HEK293 (cell line): Measurements from ENCODE around the gene TRIM44.
A peak's percentile ranks its signal among the peaks of the same experiment; 100 is the strongest.

ENCODE experiments used
- CTCF ChIA-PET: fragments of 350-600 bp; formaldehyde crosslinking; extraction: SDS; loops from one replicate; lab custom pipeline; 2021; ENCODE audit warnings: antibody characterized with exemption; lab: Yijun Ruan, JAX
- POLR2A ChIA-PET: fragments of 300-600 bp; formaldehyde crosslinking; extraction: SDS; loops from one replicate; lab custom pipeline; 2020; ENCODE audit warnings: antibody characterized with exemption, inconsistent platforms; lab: Yijun Ruan, JAX
- H3K27ac ChIP-seq: fragments of 200-500 bp; sonication (Bioruptor generic); 2 replicates; pipeline ENCODE4 v1.5.1; 2014; ENCODE audit warnings: low read depth, low read length, control low read depth, inconsistent platforms; ENCODE audit errors: extremely low read depth
- H3K36me3 ChIP-seq, 2 experiments: fragments of 200-500 bp in 1 of 2; sonication (Bioruptor generic) in 1 of 2; 1 replicate in 1 of 2; 2 replicates in 1 of 2; pipeline ENCODE4 v1.5.1; 2014 to 2017; ENCODE audit warnings: inconsistent platforms in 2 of 2, low read length in 2 of 2; ENCODE audit not compliant: control insufficient read depth in 2 of 2, insufficient read depth in 1 of 2
- H3K4me1 ChIP-seq: fragments of 200-500 bp; sonication (Bioruptor generic); 2 replicates; pipeline ENCODE4 v1.5.1; 2014; ENCODE audit warnings: mild to moderate bottlenecking, low read length, inconsistent platforms; ENCODE audit not compliant: control insufficient read depth, insufficient read depth
- H3K4me3 ChIP-seq: 2 replicates; pipeline ENCODE4 v1.5.1; 2011; ENCODE audit warnings: low read depth, mild to moderate bottlenecking, control low read depth, low read length, moderate library complexity
- H3K9me3 ChIP-seq: fragments of 200-500 bp; sonication (Bioruptor generic); 2 replicates; pipeline ENCODE4 v1.5.1; 2014; ENCODE audit warnings: low read depth, low read length, inconsistent platforms; ENCODE audit not compliant: control insufficient read depth, insufficient read depth
- MYNN ChIP-seq: fragments of 450-650 bp; formaldehyde crosslinking; IDR thresholded peaks from 2 replicates; pipeline ENCODE4 v1.5.1; 2016; ENCODE audit warnings: missing biosample characterization, missing genetic modification characterization, borderline replicate concordance
- PRDM1 ChIP-seq: fragments of 450-650 bp; formaldehyde crosslinking; IDR thresholded peaks from 2 replicates; pipeline ENCODE4; 2016; ENCODE audit warnings: missing biosample characterization, missing genetic modification characterization
- ZBTB17 ChIP-seq: fragments of 450-650 bp; formaldehyde crosslinking; IDR thresholded peaks from 2 replicates; pipeline ENCODE4 v1.5.1; 2016; ENCODE audit warnings: missing biosample characterization, missing genetic modification characterization
- ZFHX2 ChIP-seq: fragments of 450-650 bp; formaldehyde crosslinking; conservative IDR thresholded peaks from 2 replicates; pipeline ENCODE4 v1.5.1; 2016; ENCODE audit warnings: missing biosample characterization, missing genetic modification characterization
- ZNF112 ChIP-seq: fragments of 450-650 bp; formaldehyde crosslinking; IDR thresholded peaks from 2 replicates; pipeline ENCODE4 v1.5.0; 2017; ENCODE audit warnings: missing biosample characterization, missing genetic modification characterization
- ZNF174 ChIP-seq: fragments of 450-650 bp; formaldehyde crosslinking; IDR thresholded peaks from 2 replicates; pipeline ENCODE4 v1.5.0; 2017; ENCODE audit warnings: missing biosample characterization, mild to moderate bottlenecking, missing genetic modification characterization
- ZNF416 ChIP-seq: fragments of 450-650 bp; formaldehyde crosslinking; IDR thresholded peaks from 2 replicates; pipeline ENCODE4 v1.5.1; 2016; ENCODE audit warnings: missing biosample characterization, missing genetic modification characterization
- ZNF521 ChIP-seq: fragments of 450-650 bp; formaldehyde crosslinking; IDR thresholded peaks from 2 replicates; pipeline ENCODE4 v1.5.1; 2017; ENCODE audit warnings: missing biosample characterization, mild to moderate bottlenecking, missing genetic modification characterization
- ZNF549 ChIP-seq: fragments of 450-650 bp; IDR thresholded peaks from 2 replicates; pipeline ENCODE4 v1.5.1; 2018; ENCODE audit warnings: missing biosample characterization, missing genetic modification characterization, mild to moderate bottlenecking, inconsistent platforms, moderate library complexity
- ZNF561 ChIP-seq: fragments of 450-650 bp; IDR thresholded peaks from 2 replicates; pipeline ENCODE4 v1.5.1; 2018; ENCODE audit warnings: missing biosample characterization, missing genetic modification characterization, borderline replicate concordance
- ZNF777 ChIP-seq: fragments of 450-650 bp; formaldehyde crosslinking; IDR thresholded peaks from 2 replicates; pipeline ENCODE4 v1.5.1; 2017; ENCODE audit warnings: missing biosample characterization, missing genetic modification characterization, borderline replicate concordance
- ZNF837 ChIP-seq: fragments of 450-650 bp; formaldehyde crosslinking; IDR thresholded peaks from 2 replicates; pipeline ENCODE4 v1.5.1; 2016; ENCODE audit warnings: missing biosample characterization, missing genetic modification characterization
- TF ChIP-seq, protein P1 (sequence below): fragments of 450-650 bp; formaldehyde crosslinking; IDR thresholded peaks from 2 replicates; pipeline ENCODE4 v1.5.1; 2016; ENCODE audit warnings: missing biosample characterization, missing genetic modification characterization

TRIM44 gene

DNA sequence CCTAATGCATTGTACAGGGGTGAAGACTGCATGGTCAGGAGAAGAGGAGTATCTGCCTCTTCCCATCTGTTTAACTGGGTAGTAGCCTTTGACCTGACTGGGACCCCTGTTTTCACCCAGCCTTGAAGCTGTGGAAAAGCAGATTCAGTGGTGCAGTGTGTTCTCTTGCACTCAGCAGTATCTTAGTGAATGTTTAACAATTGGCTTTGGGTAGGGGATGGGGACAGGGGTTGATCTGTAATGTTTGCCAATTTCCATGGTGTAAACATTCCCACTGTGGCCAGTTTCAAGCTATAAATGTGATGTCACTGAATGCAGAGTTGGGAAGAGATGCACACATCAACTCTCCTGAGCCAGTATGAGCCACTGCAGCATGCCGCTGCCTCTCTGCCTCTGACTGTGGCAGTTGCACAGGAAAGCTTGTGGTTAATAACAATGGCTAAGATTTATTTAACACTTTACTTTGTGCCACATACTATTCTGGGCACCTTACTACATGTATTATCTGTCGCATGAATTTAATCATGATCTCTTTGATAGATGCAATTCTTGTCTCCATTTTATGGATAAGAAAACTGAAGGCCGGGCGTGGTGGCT, 28.6 kb upstream of the TRIM44 start:
- POLR2A ChIA-PET = no interaction called here
- Histone ChIP-seq H3K27ac (no peak overlapping the region), H3K9me3 (no peaks in the 10 kb centered on the region), H3K36me3 (no peaks in the 10 kb centered on the region)
- peak; percentile 73 for TF ChIP-seq ZNF112 (tag by site-specific recombination)
- no peak for TF ChIP-seq ZNF549
- TF ChIP-seq, all 188 proteins: peak for 1
- no peak overlapping the region for H3K4me3 ChIP-seq
- CTCF ChIA-PET = interaction anchor here (0.9 kb wide), 1 partner anchor 188 kb away, joined by 3 read pairs; no protein-coding TSS in a partner anchor
- H3K4me1 ChIP-seq = peaks cover 3% of the 10 kb centered on the region

DNA sequence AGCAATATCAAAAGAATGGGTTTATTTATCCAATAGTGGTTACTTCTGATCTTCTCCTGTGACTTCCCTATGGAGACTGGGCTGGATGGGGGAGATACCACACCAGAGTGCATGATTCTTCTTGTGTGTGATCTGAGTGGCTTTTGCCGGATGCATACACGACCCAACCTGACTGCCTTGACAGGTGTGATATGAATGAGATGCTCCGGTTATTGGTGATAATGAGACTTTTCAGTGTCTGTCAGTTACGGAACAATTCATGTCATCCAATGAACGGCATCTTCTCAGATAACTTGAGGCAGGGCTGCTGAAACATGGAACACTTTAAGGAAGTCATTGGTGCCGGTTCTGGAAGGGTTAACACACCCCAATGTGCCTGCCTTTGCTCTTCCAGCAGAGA, 26.6 kb upstream of the TRIM44 start:
- POLR2A ChIA-PET = no interaction called here

DNA sequence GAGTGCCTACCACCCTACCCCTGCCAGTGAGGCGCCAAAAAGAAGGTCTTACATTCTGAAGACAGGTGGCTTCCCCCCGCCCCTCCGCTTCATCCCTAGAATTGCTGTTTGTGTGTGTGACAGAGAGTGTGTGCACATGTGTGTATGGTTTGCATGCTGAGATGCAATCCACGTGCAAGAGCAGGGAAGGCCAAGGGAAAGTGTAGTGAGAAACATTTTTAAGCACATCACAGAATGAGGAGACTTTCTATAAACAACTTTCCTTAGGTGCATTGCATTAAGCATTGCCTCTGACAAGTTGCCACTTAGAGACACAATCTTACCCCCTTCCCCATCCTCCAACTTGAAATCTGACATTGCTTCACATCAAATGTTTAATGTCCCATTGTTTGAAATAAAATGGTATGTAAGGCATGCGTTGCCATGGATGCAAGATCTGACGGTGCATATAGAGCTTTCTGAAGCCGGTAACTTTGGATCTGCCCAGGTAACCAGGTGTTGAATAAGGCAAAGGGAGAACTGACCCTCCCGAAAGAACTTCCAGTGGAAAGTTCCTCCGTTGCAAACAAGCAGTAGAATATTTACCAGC, 22.9 kb upstream of the TRIM44 start:
- CTCF ChIA-PET = no interaction called here
- POLR2A ChIA-PET = no interaction called here
- Histone ChIP-seq H3K9me3 (no peaks in the 10 kb centered on the region), H3K27ac (no peak overlapping the region), H3K4me1 (peaks cover 5% of the 10 kb centered on the region), H3K4me3 (no peak overlapping the region), H3K36me3 (no peaks in the 10 kb centered on the region)
- TF ChIP-seq ZNF521 (tag by site-specific recombination) (no peak), ZNF174 (no peak), MYNN (tag by site-specific recombination) (no peak), PRDM1 (tag by site-specific recombination) (peak; percentile 69), ZNF561 (tag by site-specific recombination) (no peak), ZNF837 (tag by site-specific recombination) (no peak)

More for the DNA sequence above, 26.6 kb upstream of the TRIM44 start:
- CTCF ChIA-PET = no interaction called here
- no peak for TF ChIP-seq ZBTB17 (tag by site-specific recombination)
- TF ChIP-seq ZNF777 (tag by site-specific recombination) = no peak
- TF ChIP-seq, protein P1, sequence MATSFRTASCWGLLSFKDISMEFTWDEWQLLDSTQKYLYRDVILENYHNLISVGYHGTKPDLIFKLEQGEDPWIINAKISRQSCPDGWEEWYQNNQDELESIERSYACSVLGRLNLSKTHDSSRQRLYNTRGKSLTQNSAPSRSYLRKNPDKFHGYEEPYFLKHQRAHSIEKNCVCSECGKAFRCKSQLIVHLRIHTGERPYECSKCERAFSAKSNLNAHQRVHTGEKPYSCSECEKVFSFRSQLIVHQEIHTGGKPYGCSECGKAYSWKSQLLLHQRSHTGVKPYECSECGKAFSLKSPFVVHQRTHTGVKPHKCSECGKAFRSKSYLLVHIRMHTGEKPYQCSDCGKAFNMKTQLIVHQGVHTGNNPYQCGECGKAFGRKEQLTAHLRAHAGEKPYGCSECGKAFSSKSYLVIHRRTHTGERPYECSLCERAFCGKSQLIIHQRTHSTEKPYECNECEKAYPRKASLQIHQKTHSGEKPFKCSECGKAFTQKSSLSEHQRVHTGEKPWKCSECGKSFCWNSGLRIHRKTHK (tag by site-specific recombination) = no peak
- H3K9me3 ChIP-seq = no peaks in the 10 kb centered on the region
- H3K4me3 ChIP-seq = no peak overlapping the region
- peaks cover 5% of the 10 kb centered on the region for H3K4me1 ChIP-seq
- no peak overlapping the region for H3K27ac ChIP-seq
- no peaks in the 10 kb centered on the region for H3K36me3 ChIP-seq

- TF ChIP-seq ZFHX2 = peak; percentile 40
- TF ChIP-seq ZNF416 (tag by site-specific recombination) = no peak
- TF ChIP-seq, all 188 proteins: peak for 1
- H3K4me1 ChIP-seq = peaks cover 5% of the 10 kb centered on the region
- POLR2A ChIA-PET = no interaction called here
- no peaks in the 10 kb centered on the region for H3K9me3 ChIP-seq
- CTCF ChIA-PET = interaction anchor here (0.6 kb wide), 1 partner anchor 205 kb away, joined by 3 read pairs; no protein-coding TSS in a partner anchor
- no peaks in the 10 kb centered on the region for H3K36me3 ChIP-seq
- H3K27ac ChIP-seq = no peak overlapping the region
- H3K4me3 ChIP-seq = no peak overlapping the region
Measured at GRCh38 chr11:35641171-35641897, 21.2 kb upstream of the TRIM44 start.
